GM18526 (cell line): ENCODE data around the gene RO60.

Source experiments
- POLR2A ChIP-seq: IDR thresholded peaks from 3 replicates; pipeline ENCODE4 v1.6.1; 2011; ENCODE audit not compliant: insufficient read length; ENCODE audit errors: extremely low read depth

RO60 gene

DNA sequence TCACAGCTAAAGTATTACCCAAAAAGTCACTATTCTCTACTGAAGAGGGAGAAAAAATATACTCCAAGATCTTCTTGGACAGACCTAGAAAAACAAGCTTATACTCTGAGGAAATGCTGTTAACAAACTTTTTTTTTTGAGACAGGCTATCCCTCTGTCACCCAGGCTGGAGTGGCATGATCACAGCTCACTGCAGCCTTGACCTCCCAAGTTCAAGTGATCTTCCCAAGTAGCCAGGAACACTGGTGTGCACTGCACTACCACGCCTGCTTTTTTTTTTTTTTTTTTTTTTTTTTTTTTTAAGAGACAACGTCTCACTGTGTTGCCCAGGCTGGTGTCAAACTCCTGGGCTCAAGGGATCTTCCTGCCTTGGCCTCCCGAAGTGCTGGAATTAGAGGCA is 28.5 kb downstream of the RO60 start:
- no peak for TF ChIP-seq POLR2A

DNA sequence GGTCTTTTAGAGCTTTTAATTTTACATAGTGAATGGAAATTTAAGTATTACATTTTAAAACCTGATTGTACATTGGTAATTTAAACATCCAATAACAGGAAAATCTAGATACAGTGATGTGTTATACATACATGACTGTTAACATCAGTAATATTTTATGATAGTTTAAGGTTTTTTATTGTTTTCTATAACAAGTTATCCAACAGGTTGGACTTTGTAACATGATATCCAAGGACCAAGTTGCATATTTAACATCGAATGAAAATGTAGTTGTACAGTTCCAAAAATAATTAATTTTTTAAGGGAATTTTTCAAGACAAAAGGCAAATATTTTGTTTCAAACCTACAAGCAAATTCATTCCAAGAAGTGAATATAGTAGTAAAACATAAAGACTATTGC is 31.5 kb downstream of the RO60 start:
- TF ChIP-seq POLR2A, result no peak

DNA sequence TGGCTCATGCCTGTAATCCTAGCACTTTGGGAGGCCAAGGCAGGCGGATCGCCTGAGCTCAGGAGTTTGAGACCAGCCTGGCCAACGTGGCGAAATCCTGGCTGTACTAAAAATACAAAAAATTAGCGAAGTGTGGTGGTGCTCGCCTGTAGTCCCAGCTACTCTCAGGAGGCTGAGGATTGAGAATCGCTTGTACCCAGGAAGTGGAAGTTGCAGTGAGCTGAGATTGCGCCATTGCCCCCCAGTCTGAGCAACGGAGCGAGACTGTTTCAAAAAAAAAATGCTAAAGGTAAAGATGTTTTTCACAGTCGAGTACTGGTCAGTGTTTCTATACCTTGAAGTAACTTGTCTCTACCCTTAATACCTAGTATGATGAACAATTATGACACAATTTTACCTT is 34.7 kb downstream of the RO60 start:
- TF ChIP-seq POLR2A, result no peak

DNA sequence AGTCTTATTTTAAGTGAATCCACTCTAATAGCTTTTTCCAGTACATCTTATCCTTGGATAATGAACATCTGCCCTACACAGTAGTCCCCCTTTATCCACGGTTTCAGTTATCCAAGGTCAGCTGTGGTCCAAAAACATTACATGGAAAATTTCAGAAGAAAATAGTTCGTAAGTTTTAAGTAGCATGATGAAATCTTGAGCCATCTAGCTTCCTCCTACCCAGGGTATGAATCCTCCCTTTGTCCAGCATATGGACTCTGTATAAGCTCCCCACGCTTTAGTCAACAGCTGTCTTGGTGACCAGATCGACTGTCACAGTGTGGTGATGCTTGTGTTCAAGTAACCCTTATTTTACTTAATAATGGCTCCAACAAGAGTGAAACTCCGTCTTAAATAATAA is 43.2 kb downstream of the RO60 start:
- TF ChIP-seq POLR2A, result no peak

DNA sequence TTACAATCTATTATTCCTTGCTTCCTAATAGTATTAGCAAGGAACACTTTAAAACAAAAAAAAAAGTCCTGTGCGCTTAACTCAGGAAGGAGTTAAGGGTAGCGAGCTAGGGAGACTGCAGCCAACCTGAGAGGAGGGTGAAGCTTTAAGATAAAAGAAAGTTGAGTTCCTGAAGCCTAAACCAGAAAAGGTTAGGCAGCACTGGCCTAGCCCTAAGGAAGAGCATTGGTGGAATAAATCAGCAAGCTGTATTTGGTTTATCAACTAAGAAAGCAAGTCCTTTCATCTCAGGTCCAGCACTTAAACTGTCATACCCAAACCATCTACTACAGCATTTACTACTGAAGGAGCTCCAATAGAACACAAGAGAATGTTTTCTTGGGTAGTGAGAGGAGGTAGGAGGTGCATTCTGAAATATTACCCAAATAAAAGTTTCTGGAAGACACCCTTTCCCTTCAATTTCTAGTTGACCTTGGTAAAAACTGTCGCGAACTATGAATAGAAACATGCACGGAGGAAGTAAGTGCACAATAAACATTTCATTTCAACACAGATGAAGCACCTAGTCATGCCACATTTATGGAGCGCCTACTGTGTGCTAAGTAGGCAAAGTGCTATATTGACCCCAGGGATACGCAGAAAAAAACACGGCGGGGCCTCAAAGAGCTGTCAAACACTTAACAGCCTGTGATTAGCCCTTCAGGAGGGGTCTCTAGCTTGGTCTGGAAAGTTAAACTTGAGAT is 44.5 kb downstream of the RO60 start:
- TF ChIP-seq POLR2A, result no peak

DNA sequence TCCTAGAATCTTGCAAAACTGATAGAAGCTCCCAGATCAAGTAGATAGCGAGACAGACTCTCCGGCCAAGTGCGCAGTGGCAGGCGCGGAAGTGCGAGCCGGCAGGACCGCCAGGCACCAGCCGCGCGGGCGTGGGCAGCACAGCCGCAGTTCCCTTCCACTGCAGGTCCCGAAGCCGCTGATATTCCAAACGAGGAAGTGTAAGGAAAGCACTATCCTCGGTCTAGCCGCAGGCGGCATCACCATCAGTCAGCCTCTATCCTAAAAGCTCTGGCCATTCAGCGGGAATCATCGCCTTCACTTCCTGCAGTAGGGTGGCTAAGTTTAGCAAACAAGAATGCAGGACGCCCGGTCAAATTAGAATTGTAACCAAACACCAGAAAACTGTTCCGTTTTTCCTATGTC is 45.1 kb downstream of the RO60 start:
- no peak for TF ChIP-seq POLR2A

DNA sequence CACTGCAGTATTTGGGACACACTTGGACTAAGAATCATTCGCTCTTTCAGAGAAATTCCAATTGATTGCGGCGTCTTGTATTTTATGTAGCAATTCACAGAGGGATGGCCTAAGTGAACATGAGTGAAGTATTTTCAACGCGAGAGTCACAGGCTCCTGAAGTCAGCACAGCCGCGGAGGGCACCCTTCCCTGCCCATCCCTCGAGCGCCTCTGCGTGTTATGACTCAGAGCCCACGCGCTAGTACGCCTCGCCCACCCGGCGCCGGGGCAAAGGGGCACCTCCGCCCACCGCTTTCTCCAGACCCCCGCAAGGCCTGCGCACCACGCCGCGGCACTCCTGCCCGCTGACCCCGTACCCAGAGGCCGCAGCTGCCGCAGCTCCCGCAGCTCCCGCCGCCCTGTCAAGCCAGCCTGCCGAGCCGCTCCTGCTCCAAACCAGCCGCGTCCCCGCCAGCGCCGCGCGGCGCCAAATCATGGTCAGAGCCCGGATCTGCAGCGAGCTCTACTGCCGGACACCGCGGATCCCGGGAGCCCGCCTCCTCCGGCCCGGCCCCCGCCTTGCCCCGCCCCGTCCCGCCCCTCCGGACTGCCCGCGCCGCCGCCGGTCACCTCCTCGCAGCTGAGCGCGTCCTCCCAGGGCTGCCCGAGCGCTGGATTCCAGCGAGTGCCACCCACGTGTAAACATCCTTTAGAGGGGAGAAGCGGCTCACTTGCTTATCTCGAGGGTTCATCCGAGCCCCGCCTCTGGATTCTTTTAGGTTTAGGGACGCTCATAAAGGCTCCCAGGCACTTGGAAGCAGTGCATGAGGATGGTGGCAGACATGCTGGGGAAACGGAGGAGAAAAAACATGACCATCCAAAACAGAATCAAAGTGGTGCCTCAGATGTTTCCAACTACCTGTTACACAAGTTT is 45.8 kb downstream of the RO60 start, which contains the start of gene GLRX2:
Gene GLRX2 (minus strand): TSS at position 508 of the 914 bp plus-strand sequence. CDS start 32 bp downstream, at position 476.
- peak; percentile 79 for TF ChIP-seq POLR2A

DNA sequence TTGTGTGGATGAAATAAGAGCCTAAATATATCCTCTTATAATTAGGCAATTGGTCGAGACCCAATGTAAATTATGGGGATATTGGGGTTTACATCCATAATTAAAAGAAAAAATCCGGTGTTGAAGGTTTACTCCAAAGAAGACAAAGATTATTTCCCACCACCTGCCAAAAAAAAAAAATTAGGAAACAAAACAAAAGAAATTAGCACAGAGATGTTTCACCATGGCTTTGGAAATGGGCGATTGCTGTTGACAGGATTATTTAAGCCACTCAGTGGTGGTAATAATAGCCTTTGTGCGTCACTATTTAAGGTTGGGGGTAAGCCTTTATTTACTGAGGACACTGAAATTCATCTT is 46.4 kb downstream of the RO60 start:
- no peak for TF ChIP-seq POLR2A

DNA sequence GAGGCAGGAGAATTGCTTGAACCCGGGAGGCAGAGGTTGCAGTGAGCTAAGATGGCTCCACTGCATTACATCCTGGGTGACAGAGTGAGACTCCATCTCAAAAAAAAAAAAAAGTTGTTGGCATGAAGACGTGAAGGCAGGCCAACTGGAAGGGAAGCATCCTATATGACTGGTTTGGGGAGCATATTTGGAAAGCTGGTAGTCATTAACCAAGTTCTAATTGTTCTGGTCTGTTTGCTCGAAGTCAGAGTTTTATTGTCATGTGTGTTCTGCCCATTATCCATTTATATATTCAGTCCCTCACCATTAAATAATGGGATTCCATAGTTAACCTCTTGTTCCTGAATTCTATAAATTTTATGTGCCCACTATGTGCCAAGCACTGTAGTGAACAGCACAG is 49.1 kb downstream of the RO60 start:
- TF ChIP-seq POLR2A, result no peak
